Memory B cell (primary cell): ENCODE data around the gene VAV2.

Experiments used
- ATAC-seq: fragments of 150-1000 bp; cut with Tn5 transposase; 2 replicates; pipeline ENCODE4 v1.10.0; 2021; ENCODE audit warnings: low read depth, mild to moderate bottlenecking, moderate library complexity
- DNase-seq, 2 donors: peaks; one replicate each; pipeline ENCODE4 v3.0.0; 2022; ENCODE audit warnings: low spot score in 2 of 2
- H3K27ac Mint-ChIP-seq: one replicate; pipeline ENCODE4 v1.8.0; 2022; ENCODE audit warnings: mild to moderate bottlenecking, moderate library complexity, mixed read lengths
- H3K27me3 Mint-ChIP-seq: one replicate; pipeline ENCODE4 v1.8.0; 2022; ENCODE audit warnings: mixed read lengths
- H3K36me3 Mint-ChIP-seq: one replicate; pipeline ENCODE4 v1.8.0; 2022; ENCODE audit warnings: mild to moderate bottlenecking, mixed read lengths
- H3K4me1 Mint-ChIP-seq: one replicate; pipeline ENCODE4 v1.8.0; 2022; ENCODE audit warnings: mixed read lengths
- H3K4me3 Mint-ChIP-seq: one replicate; pipeline ENCODE4 v1.8.0; 2022; ENCODE audit warnings: mild to moderate bottlenecking, moderate library complexity, mixed read lengths
- H3K9me3 Mint-ChIP-seq: one replicate; pipeline ENCODE4 v1.8.0; 2022; ENCODE audit warnings: mixed read lengths

Gene VAV2

GRCh38 chr9:133715295-133715865 is 276.7 kb downstream of the VAV2 start:
- ATAC-seq (no peak), DNase-seq (no peak)
- Mint-ChIP-seq H3K27ac (no peak overlapping the region), H3K9me3 (peaks cover under 1% of the 10 kb centered on the region), H3K4me3 (no peak overlapping the region), H3K27me3 (peaks cover 28% of the 10 kb centered on the region), H3K4me1 (peaks cover 2% of the 10 kb centered on the region), H3K36me3 (peaks cover 2% of the 10 kb centered on the region)

- peaks cover 2% of the 10 kb centered on the region for H3K36me3 Mint-ChIP-seq
- H3K4me1 Mint-ChIP-seq = peaks cover 2% of the 10 kb centered on the region
- H3K27me3 Mint-ChIP-seq = peaks cover 26% of the 10 kb centered on the region
- H3K27ac Mint-ChIP-seq = no peak overlapping the region
- no peak for ATAC-seq
- H3K9me3 Mint-ChIP-seq = no peaks in the 10 kb centered on the region
- DNase-seq = no peak
- H3K4me3 Mint-ChIP-seq = no peak overlapping the region
Measured at GRCh38 chr9:133714606-133715294, 277.4 kb downstream of the VAV2 start.

- H3K9me3 Mint-ChIP-seq = no peaks in the 10 kb centered on the region
- H3K4me1 Mint-ChIP-seq = peaks cover 2% of the 10 kb centered on the region
- DNase-seq = no peak
- H3K27ac Mint-ChIP-seq = no peak overlapping the region
- H3K36me3 Mint-ChIP-seq = peaks cover under 1% of the 10 kb centered on the region
- no peak overlapping the region for H3K4me3 Mint-ChIP-seq
- H3K27me3 Mint-ChIP-seq = peaks cover 23% of the 10 kb centered on the region
- no peak for ATAC-seq
Measured at GRCh38 chr9:133713960-133714495, 278.1 kb downstream of the VAV2 start.

- ATAC-seq = no peak
- Mint-ChIP-seq H3K27me3 (peaks cover 23% of the 10 kb centered on the region), H3K36me3 (no peaks in the 10 kb centered on the region), H3K4me3 (no peak overlapping the region), H3K27ac (no peak overlapping the region), H3K9me3 (no peaks in the 10 kb centered on the region), H3K4me1 (peaks cover 2% of the 10 kb centered on the region)
- no peak for DNase-seq
Measured at GRCh38 chr9:133713150-133713959, 278.8 kb downstream of the VAV2 start.

- Mint-ChIP-seq H3K27me3 (peaks cover 18% of the 10 kb centered on the region), H3K4me1 (peaks cover 2% of the 10 kb centered on the region), H3K4me3 (no peak overlapping the region), H3K9me3 (no peaks in the 10 kb centered on the region), H3K27ac (no peak overlapping the region), H3K36me3 (no peaks in the 10 kb centered on the region)
- DNase-seq (no peak), ATAC-seq (no peak)
Measured at GRCh38 chr9:133712221-133713100, 279.7 kb downstream of the VAV2 start.
